Chondrocyte (in vitro differentiated cells): ENCODE data around the gene SDC4. TPM values are rescaled to one million over a fixed set of nuclear protein-coding genes. Genes with fewer than 3 reads are reported as not detected.

ENCODE experiments used
- DNase-seq: peaks from one replicate; pipeline ENCODE4 v3.0.0; 2021; ENCODE audit warnings: mixed read lengths, low spot score
- H3K27ac Mint-ChIP-seq: one replicate; pipeline ENCODE4 v1.8.0; 2021; ENCODE audit warnings: mild to moderate bottlenecking, moderate library complexity, mixed read lengths; ENCODE audit not compliant: unreplicated experiment
- H3K27me3 Mint-ChIP-seq: 2 replicates; pipeline ENCODE4 v1.8.0; 2021; ENCODE audit warnings: low read depth, mixed read lengths
- H3K36me3 Mint-ChIP-seq: 2 replicates; pipeline ENCODE4 v1.8.0; 2021; ENCODE audit warnings: low read depth, mixed read lengths
- H3K4me1 Mint-ChIP-seq: 2 replicates; pipeline ENCODE4 v1.8.0; 2021; ENCODE audit warnings: low read depth, mild to moderate bottlenecking, mixed read lengths
- H3K4me3 Mint-ChIP-seq: one replicate; pipeline ENCODE4 v1.8.0; 2021; ENCODE audit warnings: mild to moderate bottlenecking, moderate library complexity, mixed read lengths; ENCODE audit not compliant: unreplicated experiment
- H3K9me3 Mint-ChIP-seq: 2 replicates; pipeline ENCODE4 v1.8.0; 2021; ENCODE audit warnings: low read depth, mixed read lengths
- total RNA-seq: library from RNA; stranded (reverse); gene quantifications from 3 replicates; pipeline ENCODE4 v1.2.1, GENCODE V29; 2021
- TF ChIP-seq, protein P1 (sequence below): fragments of 200-600 bp; sonication (generic); IDR thresholded peaks from 2 replicates; pipeline ENCODE4 v1.5.0; 2021; ENCODE audit warnings: antibody characterized with exemption, mild to moderate bottlenecking, moderate library complexity

Gene SDC4
- total RNA-seq, 1 donor from 2014 or later = 21.2 TPM

DNA sequence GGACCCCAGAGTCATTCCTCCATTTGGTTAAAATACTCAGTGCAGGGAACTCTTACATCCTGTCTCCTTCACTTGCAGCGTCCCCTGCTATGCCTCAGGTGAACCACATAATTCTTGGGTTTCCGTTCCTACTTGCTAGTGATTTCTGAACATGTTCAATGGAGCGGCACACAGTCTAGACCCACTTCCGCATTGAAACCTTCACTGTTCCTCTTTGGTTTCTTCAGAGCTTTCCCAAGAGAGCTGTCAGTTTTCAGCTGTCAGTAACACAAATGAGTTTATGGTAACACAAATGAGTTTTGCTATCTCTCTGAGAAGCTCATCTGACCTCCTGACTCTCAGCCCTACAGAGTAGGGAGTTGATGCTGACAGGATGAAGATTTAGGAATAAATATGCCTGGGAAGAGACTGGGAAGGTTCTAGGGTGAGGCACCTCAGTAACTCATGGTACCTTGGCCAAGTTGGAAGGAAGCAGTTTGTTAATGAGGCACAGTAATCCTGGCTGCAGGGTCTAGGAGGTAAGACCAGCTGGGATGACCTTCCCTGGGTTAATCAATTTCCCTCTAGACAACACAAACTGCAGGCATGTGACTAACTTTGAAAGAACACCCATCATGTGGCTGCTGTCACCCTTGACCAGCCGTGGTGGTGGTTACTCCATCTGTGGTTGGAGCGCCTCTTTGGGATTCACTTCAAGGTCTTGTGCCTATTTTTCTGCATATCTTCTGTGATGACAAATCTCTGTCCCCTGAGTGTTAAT, 20.2 kb upstream of the SDC4 start:
- Mint-ChIP-seq H3K27ac (no peak overlapping the region), H3K4me3 (no peak overlapping the region), H3K36me3 (peaks cover 13% of the 10 kb centered on the region), H3K4me1 (peaks cover 12% of the 10 kb centered on the region), H3K27me3 (no peaks in the 10 kb centered on the region), H3K9me3 (no peaks in the 10 kb centered on the region)
- DNase-seq = no peak
- TF ChIP-seq, protein P1, sequence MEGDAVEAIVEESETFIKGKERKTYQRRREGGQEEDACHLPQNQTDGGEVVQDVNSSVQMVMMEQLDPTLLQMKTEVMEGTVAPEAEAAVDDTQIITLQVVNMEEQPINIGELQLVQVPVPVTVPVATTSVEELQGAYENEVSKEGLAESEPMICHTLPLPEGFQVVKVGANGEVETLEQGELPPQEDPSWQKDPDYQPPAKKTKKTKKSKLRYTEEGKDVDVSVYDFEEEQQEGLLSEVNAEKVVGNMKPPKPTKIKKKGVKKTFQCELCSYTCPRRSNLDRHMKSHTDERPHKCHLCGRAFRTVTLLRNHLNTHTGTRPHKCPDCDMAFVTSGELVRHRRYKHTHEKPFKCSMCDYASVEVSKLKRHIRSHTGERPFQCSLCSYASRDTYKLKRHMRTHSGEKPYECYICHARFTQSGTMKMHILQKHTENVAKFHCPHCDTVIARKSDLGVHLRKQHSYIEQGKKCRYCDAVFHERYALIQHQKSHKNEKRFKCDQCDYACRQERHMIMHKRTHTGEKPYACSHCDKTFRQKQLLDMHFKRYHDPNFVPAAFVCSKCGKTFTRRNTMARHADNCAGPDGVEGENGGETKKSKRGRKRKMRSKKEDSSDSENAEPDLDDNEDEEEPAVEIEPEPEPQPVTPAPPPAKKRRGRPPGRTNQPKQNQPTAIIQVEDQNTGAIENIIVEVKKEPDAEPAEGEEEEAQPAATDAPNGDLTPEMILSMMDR = no peak

DNA sequence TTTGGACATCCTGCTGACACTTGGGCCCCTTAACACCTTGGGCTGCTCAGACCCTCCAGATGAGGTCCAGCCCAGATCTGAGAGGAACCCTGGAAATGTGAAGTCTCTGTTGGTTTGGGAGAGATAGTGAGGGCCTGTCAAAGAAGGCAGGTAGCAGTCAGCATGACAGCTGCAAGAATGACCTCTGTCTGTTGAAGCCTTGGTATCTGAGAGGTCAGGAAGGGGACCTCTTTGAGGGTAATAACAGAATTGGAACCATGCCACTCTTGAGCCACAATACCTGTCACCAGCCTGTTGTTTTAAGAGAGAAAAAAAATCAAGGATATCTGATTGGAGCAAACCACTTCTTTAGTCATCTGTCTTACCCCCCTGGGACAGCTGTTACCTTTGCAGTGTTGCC, 18.9 kb upstream of the SDC4 start:
- Mint-ChIP-seq H3K27ac (no peak overlapping the region), H3K4me3 (no peak overlapping the region), H3K27me3 (no peaks in the 10 kb centered on the region), H3K36me3 (peaks cover 13% of the 10 kb centered on the region), H3K9me3 (no peaks in the 10 kb centered on the region), H3K4me1 (peaks cover 20% of the 10 kb centered on the region)
- DNase-seq = no peak
- TF ChIP-seq, protein P1 = no peak

DNA sequence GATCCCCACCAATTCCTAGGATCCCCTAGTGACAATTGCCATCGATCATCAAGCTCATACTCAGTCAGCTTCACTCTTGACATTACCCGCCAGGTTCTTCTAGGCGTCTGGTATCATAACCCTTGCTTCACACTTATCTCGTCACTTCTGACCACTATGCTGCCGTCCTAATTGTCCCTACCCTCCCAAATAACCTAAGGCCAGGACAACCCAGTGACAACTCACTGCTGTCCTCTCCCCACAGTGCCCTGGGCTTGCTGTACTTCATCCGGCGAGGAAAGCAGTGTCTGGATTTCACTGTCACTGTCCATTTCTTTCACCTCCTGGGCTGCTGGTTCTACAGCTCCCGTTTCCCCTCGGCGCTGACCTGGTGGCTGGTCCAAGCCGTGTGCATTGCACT, 18.4 kb upstream of the SDC4 start:
- TF ChIP-seq, protein P1 = no peak
- Mint-ChIP-seq H3K27me3 (no peaks in the 10 kb centered on the region), H3K4me3 (no peak overlapping the region), H3K27ac (no peak overlapping the region), H3K9me3 (no peaks in the 10 kb centered on the region), H3K36me3 (peaks cover 13% of the 10 kb centered on the region), H3K4me1 (peaks cover 20% of the 10 kb centered on the region)
- no peak for DNase-seq

DNA sequence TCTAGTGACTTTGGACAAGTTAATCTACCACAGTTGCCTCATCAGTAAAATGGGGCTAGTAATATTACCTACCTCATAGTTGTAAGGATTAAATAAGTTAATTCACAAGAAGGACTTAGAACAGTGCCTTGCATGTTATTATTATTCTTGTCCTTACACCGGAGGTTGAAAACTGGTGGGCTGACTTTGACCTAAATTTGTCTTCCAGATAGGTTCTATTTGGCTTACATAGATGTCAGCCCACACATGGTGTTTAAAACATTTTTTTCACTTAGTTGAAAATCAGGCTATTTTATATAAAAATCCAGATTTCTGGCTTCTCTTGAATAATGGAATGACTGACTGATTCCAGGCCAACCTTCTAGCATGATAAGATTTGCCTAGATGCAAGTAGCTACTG, 18.0 kb upstream of the SDC4 start:
- Mint-ChIP-seq H3K4me1 (peaks cover 20% of the 10 kb centered on the region), H3K27me3 (no peaks in the 10 kb centered on the region), H3K4me3 (no peak overlapping the region), H3K9me3 (no peaks in the 10 kb centered on the region), H3K36me3 (peaks cover 13% of the 10 kb centered on the region), H3K27ac (no peak overlapping the region)
- no peak for DNase-seq
- TF ChIP-seq, protein P1 = no peak

DNA sequence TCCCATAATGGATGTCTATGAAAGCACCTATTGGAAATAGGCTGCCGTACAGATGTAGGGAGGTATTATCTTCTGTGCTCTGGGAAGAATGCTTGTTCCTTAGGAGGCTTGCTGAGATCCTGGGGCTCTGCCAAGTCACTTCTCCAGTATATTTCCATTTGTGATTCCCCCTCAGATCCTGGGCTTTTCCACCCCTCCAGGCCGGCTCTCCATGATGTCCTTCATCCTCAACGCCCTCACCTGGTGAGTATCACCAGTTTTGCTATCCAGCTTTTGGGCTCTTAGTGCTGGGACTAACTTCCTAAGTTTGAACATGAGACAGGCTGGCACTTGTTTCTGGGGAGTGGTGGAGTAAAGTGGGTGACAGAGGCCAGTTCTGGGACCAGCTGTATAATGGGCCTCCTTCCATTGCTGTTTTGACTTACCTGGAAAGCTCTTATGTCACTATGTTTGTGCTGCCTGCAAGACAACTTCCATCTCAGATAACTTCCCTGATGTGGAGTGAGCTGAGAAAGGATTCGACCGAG, 17.3 kb upstream of the SDC4 start:
- Mint-ChIP-seq H3K27ac (no peak overlapping the region), H3K4me3 (no peak overlapping the region), H3K4me1 (peaks cover 20% of the 10 kb centered on the region), H3K9me3 (no peaks in the 10 kb centered on the region), H3K27me3 (no peaks in the 10 kb centered on the region), H3K36me3 (peaks cover 13% of the 10 kb centered on the region)
- TF ChIP-seq, protein P1 = no peak
- DNase-seq = no peak
